ENCODE results near the gene UTP3. TPM values are rescaled to one million over a fixed set of nuclear protein-coding genes. Genes with fewer than 3 reads are reported as not detected.

Gene UTP3
- total RNA-seq, 1 experiment from 2014 or later, result 33.7 TPM

DNA sequence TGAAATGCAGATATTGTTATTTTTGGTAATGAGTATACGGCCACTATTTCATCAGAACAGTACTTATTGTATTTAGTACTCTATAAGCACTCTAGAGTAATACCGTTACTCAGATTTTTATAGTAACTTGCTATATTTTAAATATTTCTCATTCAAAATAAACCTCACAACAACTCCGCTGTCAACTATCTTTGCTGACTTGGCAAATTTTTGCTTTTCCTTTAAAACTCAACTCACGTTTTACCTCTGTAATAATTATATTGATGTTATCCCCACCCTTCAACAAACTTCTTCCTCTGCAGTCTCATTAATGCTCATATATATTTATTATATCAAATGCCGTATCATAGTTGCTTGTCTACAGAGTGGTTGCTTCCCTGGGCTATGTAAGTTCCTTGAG is 31.0 kb upstream of the UTP3 start:
- CTCF ChIA-PET, result no interaction called here
- H3K9ac ChIP-seq (ENCODE audit: low read length), result no peak overlapping the region
- no peak for ATAC-seq

More for the DNA sequence above, 31.0 kb upstream of the UTP3 start:
- BruUV-seq (replicated peaks), result no TSS peak
- Histone ChIP-seq H3K4me2 (ENCODE audit: low read length) (no peak overlapping the region), H3K4me1 (ENCODE audit: control insufficient read depth in 1 of 2, insufficient read depth in 2 of 2, low read length in 2 of 2) (no peaks in the 10 kb centered on the region), H3K27me3 (ENCODE audit: insufficient read depth, low read length) (no peaks in the 10 kb centered on the region), H4K20me1 (ENCODE audit: insufficient read depth) (no peaks in the 10 kb centered on the region), H3K79me2 (ENCODE audit: insufficient read depth, low read length) (no peaks in the 10 kb centered on the region), H3K9me3 (ENCODE audit: control insufficient read depth in 1 of 2, insufficient read depth in 1 of 2, low read depth in 1 of 2, low read length in 2 of 2) (no peaks in the 10 kb centered on the region), H3K9me2 (ENCODE audit: insufficient read depth) (no peaks in the 10 kb centered on the region), H3K36me3 (ENCODE audit: control insufficient read depth in 1 of 2, insufficient read depth in 2 of 2, low read length in 2 of 2) (no peaks in the 10 kb centered on the region), H2AFZ (ENCODE audit: low read depth, low read length, poor library complexity, severe bottlenecking) (no peak overlapping the region), H3K4me3 (replicated peaks in 1 of 2; ENCODE audit: low read depth in 1 of 2, low read length in 2 of 2) (no peak overlapping the region), H3K27ac (ENCODE audit: low read depth, low read length) (no peak overlapping the region)
- ChIA-PET RAD21 (ENCODE audit: low non-redundant PET in 1 of 2, low total read pairs in 2 of 2, uncharacterized antibody in 2 of 2, unreplicated experiment in 2 of 2) (no interaction called here), POLR2A (no interaction called here)
- TF ChIP-seq ELF1 (IDR thresholded peaks at IDR 0.05; ENCODE audit: borderline replicate concordance, low read depth), result no peak
- TF ChIP-seq CEBPB (IDR thresholded peaks at IDR 0.05; ENCODE audit: low read depth), result no peak
- no peak for TF ChIP-seq EGR1 (IDR thresholded peaks at IDR 0.05; ENCODE audit: low read depth)
- TF ChIP-seq JUND (IDR thresholded peaks at IDR 0.05), result no peak
- TF ChIP-seq, protein P1, sequence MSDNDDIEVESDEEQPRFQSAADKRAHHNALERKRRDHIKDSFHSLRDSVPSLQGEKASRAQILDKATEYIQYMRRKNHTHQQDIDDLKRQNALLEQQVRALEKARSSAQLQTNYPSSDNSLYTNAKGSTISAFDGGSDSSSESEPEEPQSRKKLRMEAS (IDR thresholded peaks at IDR 0.05), result no peak
- TF ChIP-seq SIN3A (IDR thresholded peaks at IDR 0.05; ENCODE audit: low read depth), result no peak
- TF ChIP-seq YY1 (IDR thresholded peaks at IDR 0.05; ENCODE audit: extremely low read depth, insufficient replicate concordance, low read depth, low read length), result no peak
- TF ChIP-seq SRF (IDR thresholded peaks at IDR 0.05; ENCODE audit: low read depth), result no peak
- TF ChIP-seq POLR2A (IDR thresholded peaks at IDR 0.05; ENCODE audit: borderline replicate concordance, extremely low read depth, insufficient read depth, insufficient read length), result no peak
- TF ChIP-seq, protein P2, sequence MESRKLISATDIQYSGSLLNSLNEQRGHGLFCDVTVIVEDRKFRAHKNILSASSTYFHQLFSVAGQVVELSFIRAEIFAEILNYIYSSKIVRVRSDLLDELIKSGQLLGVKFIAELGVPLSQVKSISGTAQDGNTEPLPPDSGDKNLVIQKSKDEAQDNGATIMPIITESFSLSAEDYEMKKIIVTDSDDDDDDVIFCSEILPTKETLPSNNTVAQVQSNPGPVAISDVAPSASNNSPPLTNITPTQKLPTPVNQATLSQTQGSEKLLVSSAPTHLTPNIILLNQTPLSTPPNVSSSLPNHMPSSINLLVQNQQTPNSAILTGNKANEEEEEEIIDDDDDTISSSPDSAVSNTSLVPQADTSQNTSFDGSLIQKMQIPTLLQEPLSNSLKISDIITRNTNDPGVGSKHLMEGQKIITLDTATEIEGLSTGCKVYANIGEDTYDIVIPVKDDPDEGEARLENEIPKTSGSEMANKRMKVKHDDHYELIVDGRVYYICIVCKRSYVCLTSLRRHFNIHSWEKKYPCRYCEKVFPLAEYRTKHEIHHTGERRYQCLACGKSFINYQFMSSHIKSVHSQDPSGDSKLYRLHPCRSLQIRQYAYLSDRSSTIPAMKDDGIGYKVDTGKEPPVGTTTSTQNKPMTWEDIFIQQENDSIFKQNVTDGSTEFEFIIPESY (IDR thresholded peaks at IDR 0.05; ENCODE audit: extremely low read depth, insufficient replicate concordance, low read length), result no peak
- no peak for TF ChIP-seq EZH2 (IDR thresholded peaks at IDR 0.05)
- no peak for TF ChIP-seq ZFX (IDR thresholded peaks at IDR 0.05)
- no peak for TF ChIP-seq CBX3 (IDR thresholded peaks at IDR 0.05; ENCODE audit: low read depth)
- no peak for TF ChIP-seq TCF7L2 (IDR thresholded peaks at IDR 0.05; ENCODE audit: borderline replicate concordance, extremely low read depth, insufficient read depth, insufficient read length)
- no peak for TF ChIP-seq FOSL1 (IDR thresholded peaks at IDR 0.05; ENCODE audit: low read depth)
- no peak for TF ChIP-seq RAD21 (IDR thresholded peaks at IDR 0.05; ENCODE audit: low read depth)
- no peak for TF ChIP-seq POLR2AphosphoS5 (IDR thresholded peaks at IDR 0.05; ENCODE audit: low read depth, low read length)
- no peak for TF ChIP-seq SP1 (IDR thresholded peaks at IDR 0.05; ENCODE audit: low read depth)
- no peak for TF ChIP-seq ZNF274 (IDR thresholded peaks at IDR 0.05; ENCODE audit: low read depth, low read length)
- no peak for DNase-seq (ENCODE audit: low read depth, low spot score)
- intact Hi-C loops (cut with micrococcal nuclease), result loop anchor here (10.0 kb wide), 1 partner anchor 527 kb away; no protein-coding TSS in a partner anchor

Measured in HCT116 (cell line).